GM10248 (cell line): ENCODE measurements around the gene BBS4.
"Not testable (repeated sequence)": the region's sequence is repeated elsewhere in the genome, so short reads cannot be mapped to it uniquely, and the experiment has no call there.

ENCODE experiments used
- CTCF ChIA-PET: fragments of 300-600 bp; sonication (Branson Sonifier 250); formaldehyde crosslinking; extraction: SDS; loops from one replicate; lab custom pipeline; 2021; ENCODE audit warnings: antibody characterized with exemption; lab: Yijun Ruan, JAX
- POLR2A ChIA-PET: fragments of 350-650 bp; sonication (Branson Sonifier 250); formaldehyde crosslinking; extraction: SDS; loops from one replicate; lab custom pipeline; 2020; ENCODE audit warnings: antibody characterized with exemption; lab: Yijun Ruan, JAX
- DNase-seq: peaks from one replicate; pipeline ENCODE4 v3.0.0; 2012; ENCODE audit errors: extremely low spot score
- TF ChIP-seq, protein P1 (sequence below): IDR thresholded peaks from 2 replicates; pipeline ENCODE4 v1.5.1; 2012; ENCODE audit warnings: mild to moderate bottlenecking, low read depth; ENCODE audit errors: extremely low read depth, missing control alignments, control extremely low read depth

The BBS4 gene, protein sequence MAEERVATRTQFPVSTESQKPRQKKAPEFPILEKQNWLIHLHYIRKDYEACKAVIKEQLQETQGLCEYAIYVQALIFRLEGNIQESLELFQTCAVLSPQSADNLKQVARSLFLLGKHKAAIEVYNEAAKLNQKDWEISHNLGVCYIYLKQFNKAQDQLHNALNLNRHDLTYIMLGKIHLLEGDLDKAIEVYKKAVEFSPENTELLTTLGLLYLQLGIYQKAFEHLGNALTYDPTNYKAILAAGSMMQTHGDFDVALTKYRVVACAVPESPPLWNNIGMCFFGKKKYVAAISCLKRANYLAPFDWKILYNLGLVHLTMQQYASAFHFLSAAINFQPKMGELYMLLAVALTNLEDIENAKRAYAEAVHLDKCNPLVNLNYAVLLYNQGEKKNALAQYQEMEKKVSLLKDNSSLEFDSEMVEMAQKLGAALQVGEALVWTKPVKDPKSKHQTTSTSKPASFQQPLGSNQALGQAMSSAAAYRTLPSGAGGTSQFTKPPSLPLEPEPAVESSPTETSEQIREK

DNA sequence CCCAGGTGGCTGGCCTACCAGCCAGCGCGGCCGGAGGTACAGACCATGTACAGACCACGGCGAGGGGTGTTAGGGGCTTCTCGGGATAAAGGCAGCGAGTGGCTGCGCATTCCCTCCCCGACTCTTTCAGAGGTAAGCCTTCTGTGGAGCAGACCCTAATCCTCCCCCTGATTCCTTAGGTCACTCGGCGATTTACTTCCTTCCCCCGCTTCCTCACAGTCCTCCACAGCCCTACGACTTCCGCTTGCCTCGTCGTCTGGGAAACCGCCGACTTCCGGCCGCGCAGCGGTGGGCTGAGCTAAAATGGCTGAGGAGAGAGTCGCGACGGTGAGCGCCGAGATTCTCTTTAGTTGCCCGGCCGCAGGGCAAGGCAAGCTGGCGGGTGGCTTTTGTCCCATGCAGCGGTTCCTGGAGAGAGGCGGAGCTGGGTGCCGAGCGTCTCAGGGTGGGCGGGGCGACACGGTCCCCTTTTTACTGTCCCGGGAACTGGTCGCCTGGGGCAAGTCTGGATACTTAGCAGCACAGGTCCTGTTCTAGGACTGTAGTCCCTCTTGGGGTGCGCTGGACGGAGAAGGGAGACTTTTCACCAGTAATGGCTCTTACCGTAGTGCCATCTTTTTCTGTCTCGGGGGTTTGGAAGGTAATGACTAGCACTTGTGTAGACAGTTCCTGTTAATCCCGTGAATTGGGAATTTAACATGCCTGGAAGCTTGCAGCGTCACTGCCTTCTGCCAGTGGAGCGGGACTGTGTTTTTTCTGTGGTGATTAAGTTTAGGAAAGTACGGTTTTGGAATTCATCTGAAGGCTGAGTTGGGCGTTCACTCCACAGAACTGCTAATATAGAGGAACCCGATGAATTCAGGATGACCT is at the start of gene BBS4, which contains the start of gene HIGD2B:
TSS of gene BBS4 (plus strand) at position 283 of the 870 bp plus-strand sequence. CDS start at position 304, 21 bp downstream.
TSS of gene HIGD2B (minus strand) at position 258 of the 870 bp plus-strand sequence. CDS start 9,808 bp downstream, outside the sequence.
- POLR2A ChIA-PET = interaction anchor here (0.5 kb wide), 1 partner anchor 372 kb away, joined by 8 read pairs; no protein-coding TSS in a partner anchor
- TF ChIP-seq, protein P1, sequence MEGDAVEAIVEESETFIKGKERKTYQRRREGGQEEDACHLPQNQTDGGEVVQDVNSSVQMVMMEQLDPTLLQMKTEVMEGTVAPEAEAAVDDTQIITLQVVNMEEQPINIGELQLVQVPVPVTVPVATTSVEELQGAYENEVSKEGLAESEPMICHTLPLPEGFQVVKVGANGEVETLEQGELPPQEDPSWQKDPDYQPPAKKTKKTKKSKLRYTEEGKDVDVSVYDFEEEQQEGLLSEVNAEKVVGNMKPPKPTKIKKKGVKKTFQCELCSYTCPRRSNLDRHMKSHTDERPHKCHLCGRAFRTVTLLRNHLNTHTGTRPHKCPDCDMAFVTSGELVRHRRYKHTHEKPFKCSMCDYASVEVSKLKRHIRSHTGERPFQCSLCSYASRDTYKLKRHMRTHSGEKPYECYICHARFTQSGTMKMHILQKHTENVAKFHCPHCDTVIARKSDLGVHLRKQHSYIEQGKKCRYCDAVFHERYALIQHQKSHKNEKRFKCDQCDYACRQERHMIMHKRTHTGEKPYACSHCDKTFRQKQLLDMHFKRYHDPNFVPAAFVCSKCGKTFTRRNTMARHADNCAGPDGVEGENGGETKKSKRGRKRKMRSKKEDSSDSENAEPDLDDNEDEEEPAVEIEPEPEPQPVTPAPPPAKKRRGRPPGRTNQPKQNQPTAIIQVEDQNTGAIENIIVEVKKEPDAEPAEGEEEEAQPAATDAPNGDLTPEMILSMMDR = no peak
- CTCF ChIA-PET = interaction anchor here (0.8 to 8.0 kb wide), 6 partner anchors 8 to 27 kb away, joined by 3 to 53 read pairs (median 4); no protein-coding TSS in a partner anchor
- peak; percentile 88 for DNase-seq

DNA sequence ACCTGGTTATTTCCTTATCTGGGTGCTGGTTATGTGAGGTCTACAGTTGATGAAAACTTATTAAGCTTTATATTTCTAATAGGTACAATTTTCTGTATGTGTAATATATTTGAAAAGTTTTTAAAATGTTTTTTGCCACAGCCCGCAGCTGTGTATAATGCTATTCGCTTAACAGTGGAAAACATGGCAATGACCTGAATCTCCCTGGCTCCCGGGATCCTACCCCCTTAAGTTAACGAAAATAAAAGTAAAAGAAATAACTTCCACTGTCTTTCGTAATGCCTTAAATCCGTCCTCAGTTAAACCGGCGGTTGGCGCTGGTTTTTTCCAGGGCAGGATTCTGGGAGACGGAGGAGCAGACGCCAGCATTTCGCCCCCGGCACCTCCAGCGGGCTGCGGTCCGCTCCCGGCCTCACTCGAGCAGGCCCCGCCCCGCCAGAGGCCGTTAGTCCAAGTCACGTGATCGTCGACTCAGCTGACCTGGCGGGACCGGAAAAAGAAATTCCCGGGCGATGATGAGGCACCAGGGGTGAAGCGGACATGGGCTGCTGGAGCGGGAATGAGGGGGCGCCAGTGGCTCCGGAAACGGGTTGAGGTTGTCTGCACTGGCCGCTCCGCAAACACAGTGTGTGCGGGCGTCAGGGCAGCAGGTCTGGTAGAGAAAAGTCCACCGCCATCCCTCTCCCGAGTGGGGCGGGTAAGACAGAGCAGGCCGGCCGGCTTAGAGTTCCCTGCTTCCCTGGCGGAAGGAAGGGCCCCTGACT is 49.3 kb upstream of the BBS4 start:
- POLR2A ChIA-PET, DNase-seq, CTCF ChIA-PET: not testable (repeated sequence)

DNA sequence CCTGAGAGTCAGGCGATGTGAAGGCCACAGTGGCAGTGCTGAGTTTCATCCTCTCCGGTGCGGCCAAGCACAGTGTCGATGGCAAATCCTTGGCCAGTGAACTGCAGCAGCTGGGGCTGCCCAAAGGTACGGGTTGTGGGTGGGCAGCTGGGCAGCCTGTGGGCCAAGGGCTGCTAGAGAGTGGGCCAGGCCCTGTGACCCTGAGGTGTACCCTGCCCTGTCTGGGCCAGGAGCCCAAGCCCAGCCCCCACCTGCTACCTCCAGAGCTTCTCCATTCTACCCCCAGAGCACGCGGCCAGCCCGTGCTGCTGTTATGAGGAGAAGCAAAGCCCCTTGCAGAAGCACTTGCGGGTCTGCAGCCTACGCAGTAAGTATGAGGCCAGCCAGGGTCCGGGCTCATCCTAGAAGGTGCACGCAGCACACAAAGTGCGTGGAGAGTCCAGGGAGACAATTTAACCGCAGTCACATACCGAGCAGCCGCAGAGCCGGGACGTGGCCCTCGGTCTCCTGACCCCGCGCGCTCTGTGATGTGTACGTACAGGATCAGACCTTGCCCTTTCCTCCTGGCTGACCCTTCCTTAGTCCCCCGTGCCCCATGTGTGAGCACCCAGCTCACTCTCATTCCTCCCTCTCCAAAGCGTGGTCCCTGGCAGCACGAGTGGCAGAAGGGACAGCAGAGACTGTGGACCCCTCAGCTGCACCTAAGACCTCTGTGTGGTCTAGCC is 46.1 kb upstream of the BBS4 start:
- CTCF ChIA-PET, POLR2A ChIA-PET, DNase-seq: not testable (repeated sequence)

DNA sequence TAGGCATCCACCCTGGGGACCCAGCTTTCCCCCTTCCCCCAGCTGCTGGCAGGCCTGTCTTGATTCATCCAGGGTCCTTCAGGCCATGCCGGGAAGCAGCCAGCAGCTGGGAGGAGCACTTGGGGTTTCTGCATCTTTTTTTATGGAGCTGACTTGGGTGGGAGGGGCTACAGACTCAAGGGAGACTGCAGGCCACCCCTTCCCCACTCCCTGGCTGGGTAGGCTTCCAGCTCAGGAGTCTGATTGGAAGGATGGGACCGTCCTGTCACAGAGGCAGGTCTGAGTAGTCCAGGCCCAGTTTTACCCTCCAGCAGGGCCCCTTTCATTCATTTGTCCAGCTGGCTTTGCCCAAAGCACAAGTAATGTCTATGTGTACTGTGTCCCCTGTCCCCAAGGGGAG is 43.7 kb upstream of the BBS4 start:
- CTCF ChIA-PET, DNase-seq, POLR2A ChIA-PET: not testable (repeated sequence)

DNA sequence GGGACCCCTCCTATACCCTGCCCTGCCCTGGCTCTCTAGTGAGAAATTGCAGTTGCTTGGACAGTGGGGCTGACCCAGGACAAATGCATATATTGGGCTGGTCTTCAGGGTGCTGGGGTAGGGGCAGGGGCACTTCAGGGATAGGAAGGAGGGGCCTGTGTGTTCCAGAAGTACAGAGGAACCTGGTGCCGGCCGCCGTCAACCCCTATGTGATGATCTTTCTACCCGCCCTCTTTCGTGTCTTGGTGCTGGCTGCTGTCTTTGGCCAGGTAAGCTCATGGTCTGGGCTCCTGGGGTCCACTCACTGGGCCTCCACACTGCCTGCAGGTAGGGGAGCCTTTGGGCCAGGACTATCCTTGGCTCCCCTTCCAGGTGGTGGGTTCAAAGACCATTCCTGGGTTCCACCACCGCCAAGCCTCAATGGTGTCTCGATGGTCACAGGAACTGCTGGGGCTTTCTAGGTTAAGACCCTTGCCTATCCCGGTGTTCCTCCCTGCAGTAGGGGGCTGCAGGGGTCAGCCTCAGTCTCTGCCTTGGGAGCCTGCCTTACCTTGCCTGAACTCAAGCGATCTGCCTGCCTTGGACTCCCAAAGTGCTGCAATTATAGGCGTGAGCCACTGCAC is 37.3 kb upstream of the BBS4 start:
- POLR2A ChIA-PET, DNase-seq, CTCF ChIA-PET: not testable (repeated sequence)

DNA sequence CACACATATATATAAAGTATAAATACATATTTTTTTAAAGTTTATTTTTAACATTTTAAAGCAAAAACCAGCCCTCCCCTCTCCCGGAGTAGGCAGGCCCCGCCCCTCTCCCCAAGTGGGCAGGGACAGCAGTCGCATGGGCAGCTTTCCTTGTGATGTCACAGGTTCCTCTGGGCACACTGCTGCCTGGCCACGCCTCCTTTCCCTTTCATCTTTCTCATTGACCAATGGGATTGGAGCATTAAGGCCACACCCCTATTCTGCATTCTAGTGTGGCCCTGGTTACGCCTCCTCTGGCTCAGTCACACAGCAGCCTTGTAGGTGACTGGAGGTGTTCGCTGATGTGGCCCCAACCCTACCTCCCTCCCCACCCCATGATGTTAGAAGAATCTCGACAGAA is 31.6 kb upstream of the BBS4 start, which contains the start of gene GOLGA6B:
TSS of gene GOLGA6B (plus strand) at position 301 of the 400 bp plus-strand sequence. CDS start at position 342, 41 bp downstream.
- CTCF ChIA-PET, POLR2A ChIA-PET, DNase-seq: not testable (repeated sequence)

DNA sequence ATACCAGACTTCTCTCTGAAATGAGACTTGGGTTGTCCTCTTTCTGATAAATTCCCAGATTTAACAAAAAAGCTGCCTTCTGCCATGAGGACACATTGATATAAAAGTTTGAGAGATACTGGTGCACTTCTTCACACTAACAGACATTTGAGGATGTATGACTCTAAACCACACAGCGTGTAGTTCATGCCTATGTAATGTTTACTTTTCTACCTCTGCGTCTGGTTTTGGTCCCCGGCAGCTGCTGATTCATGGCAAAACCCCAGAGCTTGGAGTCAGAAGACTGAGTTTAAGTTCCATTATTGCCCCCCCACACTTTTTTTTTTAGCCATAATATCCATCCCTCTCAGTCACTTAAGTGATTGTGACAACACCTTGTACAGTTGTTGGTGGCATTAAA is 30.0 kb upstream of the BBS4 start:
- DNase-seq, POLR2A ChIA-PET, CTCF ChIA-PET: not testable (repeated sequence)

DNA sequence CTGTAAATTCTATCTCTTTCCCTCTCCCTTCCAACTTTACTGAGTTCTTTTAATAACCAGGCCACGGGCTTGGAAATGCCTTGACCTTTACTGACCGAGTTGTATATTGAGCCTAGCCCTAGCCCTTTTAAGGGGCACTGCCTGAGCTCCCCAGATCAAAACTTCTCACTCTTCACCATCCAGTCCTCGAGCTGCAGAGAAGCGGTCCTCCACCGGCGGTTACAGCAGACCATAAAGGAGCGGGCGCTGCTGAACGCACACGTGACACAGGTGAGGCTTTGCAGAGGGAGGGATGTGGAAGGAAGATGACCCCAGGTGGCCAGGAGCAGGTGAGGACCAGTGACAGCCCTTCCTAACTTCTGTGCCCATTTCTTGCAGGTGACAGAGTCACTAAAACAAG is 24.9 kb upstream of the BBS4 start:
- CTCF ChIA-PET, DNase-seq, POLR2A ChIA-PET: not testable (repeated sequence)

DNA sequence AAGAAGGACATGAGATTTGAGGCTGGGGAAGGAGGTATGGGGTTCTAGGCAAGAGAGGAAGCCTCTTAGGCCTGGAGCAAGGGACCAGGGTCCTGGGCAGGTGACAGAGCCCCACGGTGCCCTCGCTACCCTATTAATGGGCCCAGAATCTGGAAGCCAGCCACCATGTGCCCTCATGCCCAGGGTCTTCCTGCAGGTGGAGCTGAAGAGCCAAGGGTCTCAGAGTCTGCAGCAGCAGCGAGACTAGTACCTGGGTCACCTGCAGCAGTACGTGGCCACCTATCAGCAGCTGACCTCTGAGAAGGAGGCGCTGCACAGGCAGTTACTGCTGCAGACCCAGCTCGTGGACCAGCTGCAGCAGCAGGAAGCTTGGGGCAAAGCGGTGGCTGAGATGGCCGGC is 22.1 kb upstream of the BBS4 start:
- DNase-seq, POLR2A ChIA-PET, CTCF ChIA-PET: not testable (repeated sequence)

DNA sequence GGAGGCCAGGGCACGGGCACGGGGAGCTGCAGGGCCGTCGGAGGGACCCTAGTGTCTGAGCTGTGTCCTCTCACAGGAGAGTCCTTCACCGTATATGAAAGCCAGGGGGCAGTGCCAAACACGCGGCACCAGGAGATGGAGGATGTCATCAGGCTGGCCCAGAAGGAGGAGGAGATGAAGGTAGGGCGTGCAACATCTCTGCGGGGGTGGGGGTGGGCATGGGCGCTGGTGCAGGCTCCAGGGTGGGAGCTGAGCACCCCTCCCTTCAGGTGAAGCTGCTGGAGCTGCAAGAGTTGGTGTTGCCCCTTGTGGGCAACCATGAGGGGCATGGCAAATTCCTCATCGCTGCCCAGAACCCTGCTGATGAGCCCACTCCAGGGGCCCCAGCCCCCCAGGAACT is 20.3 kb upstream of the BBS4 start:
- CTCF ChIA-PET, POLR2A ChIA-PET: not testable (repeated sequence)

DNA sequence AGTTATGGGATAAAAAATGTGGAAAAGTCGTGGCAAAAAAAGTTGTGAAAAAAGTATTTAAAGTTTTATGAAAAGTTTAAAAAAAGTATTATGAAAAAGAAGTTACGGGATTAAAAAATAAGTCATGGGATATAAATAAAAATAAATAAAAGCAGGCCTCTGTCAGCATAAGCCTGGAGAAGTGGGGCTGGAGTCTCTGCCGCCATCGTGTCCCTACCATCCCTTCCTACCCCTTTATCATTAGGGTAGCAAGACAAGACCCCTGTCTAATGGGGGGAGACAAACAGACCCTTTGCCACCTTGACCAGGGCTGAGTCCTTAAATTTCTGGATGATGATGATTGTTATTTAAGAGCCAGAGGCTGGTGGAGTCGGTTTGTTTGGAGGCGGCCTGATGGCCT is 16.2 kb upstream of the BBS4 start:
- CTCF ChIA-PET, DNase-seq, POLR2A ChIA-PET: not testable (repeated sequence)

More for the DNA sequence above, 20.3 kb upstream of the BBS4 start:
- DNase-seq = not testable (repeated sequence)
